GM11168 (cell line): ENCODE data around the gene CYP46A1.
"Not testable (repeated sequence)": the region's sequence is repeated elsewhere in the genome, so short reads cannot be mapped to it uniquely, and the experiment has no call there.

Experiments used
- in situ Hi-C: fragments of 300-500 bp; cut with MboI; formaldehyde crosslinking; loops from one replicate; pipeline ENCODE4 v1.12.0; 2022; ENCODE audit warnings: low sequenced_read_pairs; ENCODE audit not compliant: unreplicated experiment

The CYP46A1 gene

DNA sequence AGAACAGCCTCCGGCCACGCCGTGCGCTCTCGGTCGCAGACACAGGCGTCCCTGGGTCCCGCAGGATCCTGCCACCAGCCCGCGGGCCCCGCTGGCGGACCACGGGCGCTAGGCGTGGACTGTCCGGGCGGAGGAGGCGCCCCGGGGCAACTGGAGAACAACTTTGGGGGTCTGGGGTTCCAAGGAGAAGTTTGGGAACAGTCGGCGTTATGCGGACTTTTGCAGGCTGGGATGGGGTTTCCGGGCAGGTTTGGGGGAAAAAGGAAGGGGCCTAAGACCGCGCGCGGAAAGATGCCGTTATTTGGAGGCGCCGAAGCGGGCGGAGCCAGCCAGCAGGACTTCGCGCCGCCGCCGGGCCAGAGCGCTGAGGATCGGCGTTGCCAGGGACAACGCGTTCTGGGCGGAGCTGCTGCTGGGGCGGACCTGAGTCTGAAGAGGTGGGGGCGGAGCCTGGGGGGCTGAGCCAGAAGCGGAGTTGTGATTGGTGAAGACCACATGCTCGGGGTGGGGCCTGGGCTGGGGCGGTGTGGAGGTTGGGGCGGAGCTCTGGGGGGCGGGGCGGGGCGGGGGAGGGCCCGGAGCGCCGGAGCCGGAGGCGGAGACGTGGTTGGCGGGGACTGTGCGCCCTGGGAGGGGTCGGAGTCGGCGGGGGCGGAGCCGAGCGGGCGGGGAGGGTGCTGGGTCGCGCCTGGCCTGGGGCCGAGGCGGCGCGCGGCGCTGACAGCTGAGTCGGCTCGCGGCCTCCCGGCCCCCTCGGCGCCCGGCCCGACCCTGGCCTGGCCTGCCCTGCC lies at the start of gene CYP46A1:
Gene CYP46A1, plus strand, starts transcription at position 680 of the 791 bp plus-strand sequence. CDS start 120 bp downstream, outside the sequence.
- in situ Hi-C loops = loop anchor here (10.0 kb wide), 1 partner anchor 201 kb away; no protein-coding TSS in a partner anchor

- in situ Hi-C loops = loop anchor here (5.0 kb wide), 1 partner anchor 117 kb away; no protein-coding TSS in a partner anchor
Measured at GRCh38 chr14:99634443-99634842, 49.7 kb upstream of the CYP46A1 start.

DNA sequence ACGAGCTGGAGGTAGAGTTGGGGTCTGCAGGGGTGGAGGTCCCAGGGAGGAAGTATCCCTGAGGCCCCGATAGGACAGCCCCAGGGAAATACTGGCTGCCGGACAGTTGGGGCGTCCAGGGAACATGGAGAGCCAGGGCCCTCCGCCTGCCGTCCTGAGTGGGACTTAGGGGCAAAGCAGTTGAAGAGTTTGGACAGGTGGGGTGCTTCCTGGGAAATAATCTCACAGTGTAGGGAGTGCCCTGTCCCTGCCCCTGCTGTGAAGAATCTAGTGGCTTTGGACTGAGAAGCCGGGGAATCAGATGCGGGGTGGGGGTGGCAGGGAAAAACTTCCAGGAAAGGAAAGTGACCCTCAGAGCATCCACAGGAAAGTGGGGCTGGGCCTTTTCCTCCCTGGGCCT lies 49.0 kb upstream of the CYP46A1 start:
- in situ Hi-C loops = no loop called here

GRCh38 chr14:99636487-99636886 lies 47.6 kb upstream of the CYP46A1 start:
- in situ Hi-C loops = no loop called here

DNA sequence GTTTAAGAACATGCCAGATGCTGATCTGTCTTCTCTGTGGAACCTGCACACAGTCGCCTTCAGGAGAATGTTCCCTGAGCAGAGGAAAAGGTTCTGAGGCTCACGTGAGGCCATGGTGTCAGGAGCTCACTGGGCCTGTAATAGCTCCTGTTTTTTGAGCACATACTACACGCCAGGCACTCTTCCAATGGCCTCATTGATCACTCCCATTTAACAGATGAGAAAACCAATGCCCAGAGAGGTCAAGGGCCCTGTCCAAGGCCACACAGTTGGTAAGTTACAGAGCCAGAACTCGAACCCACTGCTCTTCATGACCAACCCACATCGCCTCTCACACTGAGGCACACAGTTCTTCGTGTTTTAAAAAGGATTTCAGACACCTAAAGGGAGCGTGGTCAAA lies 46.5 kb upstream of the CYP46A1 start:
- in situ Hi-C loops = no loop called here

GRCh38 chr14:99642771-99643170 lies 41.3 kb upstream of the CYP46A1 start:
- in situ Hi-C loops = not testable (repeated sequence)

- in situ Hi-C loops = no loop called here
Measured at GRCh38 chr14:99643343-99643742, 40.8 kb upstream of the CYP46A1 start.

DNA sequence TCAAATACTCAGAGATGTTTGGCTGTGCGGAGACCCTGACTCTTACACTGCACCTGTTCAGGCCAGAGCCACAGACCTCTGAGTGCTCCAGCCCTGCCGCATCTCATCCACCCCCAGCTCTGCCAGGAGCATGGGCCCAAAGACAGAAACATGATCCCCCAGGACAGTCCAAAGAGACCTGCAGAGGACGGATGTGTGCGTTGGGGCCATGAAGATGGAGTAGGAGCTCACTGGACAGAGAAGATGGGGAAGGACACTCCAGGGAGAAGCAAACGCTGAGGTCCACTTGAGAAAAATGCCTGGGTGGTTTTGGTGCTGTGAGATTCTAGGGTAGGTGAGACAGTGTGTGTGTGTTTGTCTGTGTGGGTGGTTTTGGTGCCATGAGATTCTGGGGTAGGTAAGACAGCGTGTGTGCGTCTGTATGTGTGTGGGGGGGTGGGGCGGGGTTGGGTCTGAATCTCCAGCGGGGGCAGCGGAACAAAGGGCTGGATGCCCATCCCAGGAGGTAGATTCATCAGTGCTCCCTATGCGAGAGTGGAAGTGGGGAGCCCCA lies 40.0 kb upstream of the CYP46A1 start:
- in situ Hi-C loops = no loop called here

DNA sequence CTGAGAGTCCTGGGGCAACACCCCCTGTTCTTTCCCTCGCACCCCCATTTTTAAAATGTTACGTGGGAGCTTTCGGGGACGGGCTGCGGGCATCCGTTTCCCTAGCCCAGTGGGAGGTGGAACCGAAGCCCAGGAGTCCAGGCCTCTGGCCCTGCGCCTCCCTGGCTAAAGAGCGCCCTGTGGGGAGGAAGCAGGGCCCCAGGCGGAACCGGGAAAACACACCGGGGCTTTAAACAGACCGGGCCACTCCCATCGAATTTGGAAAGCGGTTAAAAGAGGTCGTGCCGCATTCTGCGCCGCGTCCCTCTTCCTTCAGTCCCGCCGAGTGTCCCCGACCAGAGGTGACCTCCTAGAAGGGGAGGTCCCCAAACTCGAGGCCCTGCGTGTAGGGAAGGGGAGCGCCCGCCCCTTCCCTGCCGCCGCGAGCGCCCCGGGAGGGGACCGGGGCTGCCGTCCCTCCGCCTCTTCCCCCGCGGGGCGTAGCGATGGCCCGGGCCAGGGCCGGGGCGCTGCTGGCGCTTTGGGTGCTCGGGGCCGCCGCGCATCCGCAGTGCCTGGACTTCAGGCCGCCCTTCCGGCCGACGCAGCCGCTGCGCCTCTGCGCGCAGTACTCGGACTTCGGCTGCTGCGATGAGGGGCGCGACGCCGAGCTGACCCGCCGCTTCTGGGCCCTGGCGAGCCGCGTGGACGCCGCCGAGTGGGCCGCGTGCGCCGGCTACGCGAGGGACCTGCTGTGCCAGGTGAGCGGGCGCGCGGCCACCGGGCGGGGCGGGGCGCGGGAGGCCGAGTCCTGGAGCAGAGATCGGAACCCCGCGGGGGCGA lies 39.2 kb upstream of the CYP46A1 start, which contains the start of gene HHIPL1:
Gene HHIPL1, plus strand, starts transcription at position 407 of the 822 bp plus-strand sequence. Its CDS starts 79 bp downstream, at position 486.
- in situ Hi-C loops = no loop called here

GRCh38 chr14:99645545-99646505 lies 38.3 kb upstream of the CYP46A1 start:
- in situ Hi-C loops = no loop called here

DNA sequence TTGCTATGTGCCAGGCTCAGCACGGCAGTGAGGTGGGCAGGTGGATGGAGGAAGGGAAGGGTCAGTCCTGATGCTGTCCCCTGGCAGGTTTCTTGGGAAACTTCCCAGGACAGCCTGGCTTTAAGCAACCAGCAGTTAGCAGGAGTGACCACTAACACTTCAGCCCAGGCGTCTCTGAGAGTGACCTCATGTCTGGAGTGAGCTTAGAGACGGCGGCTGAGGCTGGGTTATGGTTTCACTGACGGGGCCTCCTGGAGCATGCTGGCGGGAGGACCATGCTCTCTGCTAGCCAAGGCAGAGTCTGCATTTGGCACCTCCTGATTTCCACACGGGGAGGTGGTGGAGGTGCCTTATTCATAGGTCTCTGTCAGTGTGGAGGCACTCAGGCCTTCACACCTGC lies 36.7 kb upstream of the CYP46A1 start:
- in situ Hi-C loops = no loop called here

- in situ Hi-C loops = no loop called here
Measured at GRCh38 chr14:99648027-99648784, 35.9 kb upstream of the CYP46A1 start.

DNA sequence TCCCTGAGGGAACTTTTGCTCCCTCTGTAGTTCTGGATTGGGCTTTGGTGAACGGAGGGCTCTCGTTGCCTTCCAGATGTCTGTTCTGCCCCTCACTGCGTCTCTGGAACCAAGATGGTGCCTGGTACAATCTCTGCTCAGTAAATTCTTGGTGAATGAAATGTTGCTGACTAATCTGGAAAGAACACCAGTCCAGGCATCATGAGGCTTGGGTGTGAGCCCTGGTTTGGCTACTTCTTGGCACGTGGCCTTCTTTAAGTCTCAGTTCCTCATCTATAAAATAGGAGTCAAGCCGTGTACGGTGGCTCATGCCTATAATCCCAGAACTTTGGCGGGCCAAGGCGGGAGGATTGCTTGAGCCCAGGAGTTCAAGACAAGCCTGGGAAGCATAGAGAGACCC lies 34.9 kb upstream of the CYP46A1 start:
- in situ Hi-C loops = no loop called here

- in situ Hi-C loops = no loop called here
Measured at GRCh38 chr14:99649643-99650042, 34.5 kb upstream of the CYP46A1 start.

- in situ Hi-C loops = no loop called here
Measured at GRCh38 chr14:99650189-99650588, 33.9 kb upstream of the CYP46A1 start.

- in situ Hi-C loops = no loop called here
Measured at GRCh38 chr14:99651953-99652746, 31.9 kb upstream of the CYP46A1 start.

GRCh38 chr14:99654235-99654985 lies 29.7 kb upstream of the CYP46A1 start:
- in situ Hi-C loops = no loop called here
